Muscle of arm (tissue), 12 donors: ENCODE measurements around the gene CATSPERZ. TPM values are rescaled to one million over a fixed set of nuclear protein-coding genes. Genes with fewer than 3 reads are reported as not detected.

Source experiments
- polyA plus RNA-seq, 12 donors: library from polyadenylated mRNA; unstranded; fragments of 120-200 nt; gene quantifications; one replicate each; pipeline ENCODE4 v1.2.1, GENCODE V29; 2013; ENCODE audit not compliant: insufficient read length in 12 of 12

CATSPERZ gene
- polyA plus RNA-seq, 12 donors: not detected

Other genes with a start within 250 kb of the CATSPERZ start
- gene MACROD1, start 134.2 kb upstream of the CATSPERZ start, polyA plus RNA-seq: 100 to 1,000 TPM in 1 of 12 donors, 10 to 100 TPM in 10, not detected in 1; 41.1 to 129 (median 55.2) TPM
- gene STIP1, start 114.2 kb upstream of the CATSPERZ start, polyA plus RNA-seq: 100 to 1,000 TPM in 11 of 12 donors, not detected in 1; 119 to 165 (median 139) TPM
- gene FERMT3, start 93.6 kb upstream of the CATSPERZ start, polyA plus RNA-seq: 10 to 100 TPM in 1 of 12 donors, 1 to 10 TPM in 10, not detected in 1; 5.2 to 16.7 (median 7.5) TPM
- gene TRPT1, start 74.2 kb upstream of the CATSPERZ start, polyA plus RNA-seq: 100 to 1,000 TPM in 1 of 12 donors, 10 to 100 TPM in 10, not detected in 1; 30.8 to 142 (median 65.8) TPM
- 10 to 100 TPM in 11 of 12 donors, not detected in 1; 13.1 to 47.0 (median 17.1) TPM for gene NUDT22, start 74.1 kb upstream of the CATSPERZ start, polyA plus RNA-seq
- 10 to 100 TPM in 11 of 12 donors, not detected in 1; 41.1 to 71.1 (median 51.5) TPM for gene DNAJC4, start 69.8 kb upstream of the CATSPERZ start, polyA plus RNA-seq
- 100 to 1,000 TPM in 1 of 12 donors, 10 to 100 TPM in 10, not detected in 1; 71.0 to 113 (median 89.8) TPM for gene VEGFB, start 65.8 kb upstream of the CATSPERZ start, polyA plus RNA-seq
- 100 to 1,000 TPM in 1 of 12 donors, 10 to 100 TPM in 10, not detected in 1; 37.5 to 114 (median 39.5) TPM for gene FKBP2, start 59.3 kb upstream of the CATSPERZ start, polyA plus RNA-seq
- gene PPP1R14B, start 53.4 kb upstream of the CATSPERZ start, polyA plus RNA-seq: 100 to 1,000 TPM in 11 of 12 donors, not detected in 1; 126 to 218 (median 167) TPM
- gene PLCB3, start 48.8 kb upstream of the CATSPERZ start, polyA plus RNA-seq: 10 to 100 TPM in 6 of 12 donors, 1 to 10 TPM in 5, not detected in 1; 8.5 to 18.9 (median 10.4) TPM
- 10 to 100 TPM in 11 of 12 donors, not detected in 1; 19.3 to 52.4 (median 24.6) TPM for gene BAD, start 15.7 kb upstream of the CATSPERZ start, polyA plus RNA-seq
- 10 to 100 TPM in 11 of 12 donors, not detected in 1; 14.1 to 32.9 (median 17.1) TPM for gene GPR137, start 14.5 kb upstream of the CATSPERZ start, polyA plus RNA-seq
- not detected for gene KCNK4, start 9.1 kb upstream of the CATSPERZ start, polyA plus RNA-seq
- 10 to 100 TPM in 11 of 12 donors, not detected in 1; 11.9 to 55.5 (median 20.2) TPM for gene ESRRA, start 5.2 kb downstream of the CATSPERZ start, polyA plus RNA-seq
- gene TRMT112, start 17.2 kb downstream of the CATSPERZ start, polyA plus RNA-seq: 100 to 1,000 TPM in 11 of 12 donors, not detected in 1; 142 to 254 (median 166) TPM
- gene PRDX5, start 17.8 kb downstream of the CATSPERZ start, polyA plus RNA-seq: 100 to 1,000 TPM in 11 of 12 donors, not detected in 1; 107 to 165 (median 124) TPM
- 10 to 100 TPM in 1 of 12 donors, 1 to 10 TPM in 10, not detected in 1; 2.5 to 10.7 (median 3.4) TPM for gene CCDC88B, start 39.8 kb downstream of the CATSPERZ start, polyA plus RNA-seq
- gene RPS6KA4, start 58.8 kb downstream of the CATSPERZ start, polyA plus RNA-seq: 10 to 100 TPM in 11 of 12 donors, not detected in 1; 10.0 to 49.8 (median 11.9) TPM